Measurements from ENCODE around the gene NYAP2. TPM values are rescaled to one million over a fixed set of nuclear protein-coding genes. Genes with fewer than 3 reads are reported as not detected.

Gene NYAP2
- total RNA-seq, 4 donors from 2014 or later = 0.14 TPM; not detected in 3

GRCh38 chr2:225434014-225434413 lies 34.5 kb downstream of the NYAP2 start:
- intact Hi-C loops (cut with DNase I; ENCODE audit: low total_unique reads) (no loop called here), in situ Hi-C loops (cut with MboI; ENCODE audit: low pct_ligation_motif_present in 1 of 4, low pct_unique_long_range_greater_than_20kb in 1 of 4, low sequenced_read_pairs in 3 of 4) (no loop called here)
- H3K36me3 ChIP-seq = no peaks in the 10 kb centered on the region
- no peak for DNase-seq
- TF ChIP-seq CTCF (IDR thresholded peaks at IDR 0.05) = no peak
- no peak for TF ChIP-seq POLR2AphosphoS5 (IDR thresholded peaks at IDR 0.05)
- no peak for TF ChIP-seq EP300 (IDR thresholded peaks at IDR 0.05; ENCODE audit: low read depth)
- no peak for TF ChIP-seq POLR2A (IDR thresholded peaks at IDR 0.05)
- H3K27ac ChIP-seq = no peak overlapping the region
- H3K4me3 ChIP-seq = no peak overlapping the region
- no peaks in the 10 kb centered on the region for H3K9me3 ChIP-seq
- no peaks in the 10 kb centered on the region for H3K27me3 ChIP-seq
- 33 to 53% methylated on average over 2 to 4 of the region's 4 CpGs for WGBS, 2 donors (ENCODE audit: low coverage in 1 of 2)
- H3K4me1 ChIP-seq = no peaks in the 10 kb centered on the region

- H3K27me3 ChIP-seq = no peaks in the 10 kb centered on the region
- H3K4me3 ChIP-seq = no peak overlapping the region
- in situ Hi-C loops (cut with MboI; ENCODE audit: low pct_ligation_motif_present in 1 of 4, low pct_unique_long_range_greater_than_20kb in 1 of 4, low sequenced_read_pairs in 3 of 4) = no loop called here
- DNase-seq = no peak
- WGBS, 2 donors (ENCODE audit: low coverage in 1 of 2) = 78 to 80% methylated on average over 1 of the region's 1 CpG
- H3K36me3 ChIP-seq = no peaks in the 10 kb centered on the region
- no peak for TF ChIP-seq POLR2AphosphoS5 (IDR thresholded peaks at IDR 0.05)
- no peak for TF ChIP-seq CTCF (IDR thresholded peaks at IDR 0.05)
- TF ChIP-seq EP300 (IDR thresholded peaks at IDR 0.05; ENCODE audit: low read depth) = no peak
- TF ChIP-seq POLR2A (IDR thresholded peaks at IDR 0.05) = no peak
- no peaks in the 10 kb centered on the region for H3K9me3 ChIP-seq
- no peaks in the 10 kb centered on the region for H3K4me1 ChIP-seq
- no peak overlapping the region for H3K27ac ChIP-seq
- intact Hi-C loops (cut with DNase I; ENCODE audit: low total_unique reads) = no loop called here
Measured at GRCh38 chr2:225437319-225437718, 37.8 kb downstream of the NYAP2 start.

GRCh38 chr2:225438248-225438647 lies 38.7 kb downstream of the NYAP2 start:
- DNase-seq = no peak
- H3K27ac ChIP-seq = no peak overlapping the region

GRCh38 chr2:225452677-225453076 lies 53.2 kb downstream of the NYAP2 start:
- H3K4me1 ChIP-seq = no peaks in the 10 kb centered on the region
- no peak for TF ChIP-seq POLR2AphosphoS5 (IDR thresholded peaks at IDR 0.05)
- TF ChIP-seq CTCF (IDR thresholded peaks at IDR 0.05) = no peak
- no peaks in the 10 kb centered on the region for H3K36me3 ChIP-seq
- no peak for DNase-seq
- no peaks in the 10 kb centered on the region for H3K27me3 ChIP-seq
- H3K4me3 ChIP-seq = no peak overlapping the region
- intact Hi-C loops (cut with DNase I; ENCODE audit: low total_unique reads) = no loop called here
- no peaks in the 10 kb centered on the region for H3K9me3 ChIP-seq
- H3K27ac ChIP-seq = no peak overlapping the region
- 76 to 100% methylated on average over 1 to 6 of the region's 6 CpGs for WGBS, 2 donors (ENCODE audit: low coverage in 1 of 2)
- in situ Hi-C loops (cut with MboI; ENCODE audit: low pct_ligation_motif_present in 1 of 4, low pct_unique_long_range_greater_than_20kb in 1 of 4, low sequenced_read_pairs in 3 of 4) = no loop called here

More at GRCh38 chr2:225438248-225438647, 38.7 kb downstream of the NYAP2 start:
- no peak overlapping the region for H3K4me3 ChIP-seq
- no peaks in the 10 kb centered on the region for H3K27me3 ChIP-seq
- no peaks in the 10 kb centered on the region for H3K9me3 ChIP-seq
- in situ Hi-C loops (cut with MboI; ENCODE audit: low pct_ligation_motif_present in 1 of 4, low pct_unique_long_range_greater_than_20kb in 1 of 4, low sequenced_read_pairs in 3 of 4) = no loop called here
- no peaks in the 10 kb centered on the region for H3K36me3 ChIP-seq
- intact Hi-C loops (cut with DNase I; ENCODE audit: low total_unique reads) = no loop called here
- 84 to 86% methylated on average over 1 of the region's 1 CpG for WGBS, 2 donors (ENCODE audit: low coverage in 1 of 2)
- no peaks in the 10 kb centered on the region for H3K4me1 ChIP-seq
- TF ChIP-seq POLR2AphosphoS5 (IDR thresholded peaks at IDR 0.05) = no peak
- TF ChIP-seq POLR2A (IDR thresholded peaks at IDR 0.05) = no peak
- no peak for TF ChIP-seq EP300 (IDR thresholded peaks at IDR 0.05; ENCODE audit: low read depth)
- TF ChIP-seq CTCF (IDR thresholded peaks at IDR 0.05) = no peak

All from transverse colon (tissue), 4 donors.